H1 (cell line): ENCODE measurements around the gene PLPP4. TPM values are rescaled to one million over a fixed set of nuclear protein-coding genes. Genes with fewer than 3 reads are reported as not detected.

Experiments
- CTCF ChIA-PET: fragments of 300-600 bp; sonication (Branson Sonifier 250); formaldehyde crosslinking; loops from one replicate; lab custom pipeline; 2021; ENCODE audit not compliant: partially characterized antibody; lab: Charles Lee
- POLR2A ChIA-PET: fragments of 300-600 bp; sonication (Branson Sonifier 250); formaldehyde crosslinking; loops from one replicate; lab custom pipeline; 2021; ENCODE audit warnings: inconsistent platforms; ENCODE audit not compliant: partially characterized antibody; lab: Charles Lee
- DNase-seq, 2 experiments: peaks; one replicate each; pipeline versions ENCODE4 v3.0.0 to v3.0.0-alpha.2; 2010 to 2022; ENCODE audit warnings: low spot score in 2 of 2, low read depth in 1 of 2, mixed read lengths in 1 of 2
- FAIRE-seq: peaks from 2 replicates; lab custom pipeline; 2011; peaks lifted over from hg19 to GRCh38; lab: Jason Lieb, UNC
- H2AFZ ChIP-seq: 2 replicates; pipeline ENCODE4 v1.8.1; 2012; ENCODE audit warnings: low read length, inconsistent platforms
- H2AK5ac ChIP-seq: 2 replicates; pipeline ENCODE4 v1.6.1; 2013; ENCODE audit warnings: low read depth, low read length
- H2BK120ac ChIP-seq: replicated peaks from 2 replicates; pipeline ENCODE3; 2013; ENCODE audit warnings: low read depth, low read length, inconsistent platforms
- H2BK12ac ChIP-seq: 2 replicates; pipeline ENCODE4 v1.6.1; 2013; ENCODE audit warnings: low read depth, low read length
- H2BK15ac ChIP-seq: 2 replicates; pipeline ENCODE4 v1.6.1; 2013; ENCODE audit warnings: low read length
- H2BK20ac ChIP-seq: 2 replicates; pipeline ENCODE4 v1.6.1; 2013; ENCODE audit warnings: low read length
- H2BK5ac ChIP-seq: 2 replicates; pipeline ENCODE4 v1.6.1; 2013; ENCODE audit warnings: low read depth, low read length
- H3K14ac ChIP-seq: 2 replicates; pipeline ENCODE4 v1.6.1; 2013; ENCODE audit warnings: inconsistent platforms; ENCODE audit not compliant: insufficient read length
- H3K18ac ChIP-seq: 2 replicates; pipeline ENCODE4 v1.6.1; 2013; ENCODE audit warnings: low read length; ENCODE audit errors: extremely low read depth
- H3K23ac ChIP-seq: 2 replicates; pipeline ENCODE4 v1.6.1; 2013; ENCODE audit warnings: inconsistent platforms; ENCODE audit not compliant: insufficient read length
- H3K23me2 ChIP-seq: 2 replicates; pipeline ENCODE4 v1.6.1; 2013; ENCODE audit warnings: low read depth, low read length
- H3K27ac ChIP-seq: 2 replicates; pipeline ENCODE4 v1.6.1; 2011; ENCODE audit warnings: low read depth, low read length, inconsistent platforms
- H3K27me3 ChIP-seq, 4 experiments: replicated peaks in 1 of 4; 1 replicate in 1 of 4; 2 replicates in 3 of 4; pipeline versions ENCODE4 v1.6.1 to v1.8.1; 2011 to 2013; ENCODE audit warnings: low read length in 3 of 4, mild to moderate bottlenecking in 3 of 4, inconsistent platforms in 2 of 4, mixed read lengths in 2 of 4, moderate library complexity in 1 of 4; ENCODE audit not compliant: control insufficient read depth in 3 of 4, insufficient read depth in 3 of 4; ENCODE audit errors: extremely low read depth in 1 of 4
- H3K36me3 ChIP-seq, 4 experiments: 2 replicates each; pipeline versions ENCODE4 v1.6.1 to v1.8.1; 2011 to 2013; ENCODE audit warnings: mild to moderate bottlenecking in 4 of 4, low read length in 3 of 4, moderate library complexity in 2 of 4, control low read depth in 1 of 4, inconsistent platforms in 1 of 4; ENCODE audit not compliant: insufficient read depth in 4 of 4, control insufficient read depth in 2 of 4
- H3K4ac ChIP-seq: replicated peaks from 2 replicates; pipeline ENCODE3; 2013; ENCODE audit warnings: low read length, low read depth, mixed read lengths, inconsistent platforms; ENCODE audit not compliant: insufficient read length
- H3K4me1 ChIP-seq, 4 experiments: replicated peaks in 1 of 4; 1 replicate in 1 of 4; 2 replicates in 3 of 4; pipeline versions ENCODE4 v1.6.1 to v1.8.1; 2011 to 2013; ENCODE audit warnings: low read length in 3 of 4, inconsistent platforms in 2 of 4, mixed read lengths in 1 of 4; ENCODE audit not compliant: insufficient read depth in 4 of 4, control insufficient read depth in 3 of 4
- H3K4me2 ChIP-seq, 2 experiments: 2 replicates each; pipeline versions ENCODE4 v1.6.1 to v1.8.1; 2011 to 2013; ENCODE audit warnings: low read depth in 2 of 2, low read length in 2 of 2, control low read depth in 1 of 2, inconsistent platforms in 1 of 2, mild to moderate bottlenecking in 1 of 2; ENCODE audit not compliant: insufficient read depth in 1 of 2
- H3K4me3 ChIP-seq, 4 experiments: fragments of 200-600, 300-600 bp in 1 of 4; sonication (generic), shearing (Covaris generic), sonication (Bioruptor Twin) in 1 of 4; 2 replicates each; pipeline versions ENCODE4 v1.5.1 to v1.8.1; 2011 to 2016; ENCODE audit warnings: low read length in 4 of 4, low read depth in 3 of 4, control low read depth in 2 of 4, inconsistent platforms in 2 of 4, mild to moderate bottlenecking in 2 of 4, mixed read lengths in 1 of 4, moderate library complexity in 1 of 4; ENCODE audit not compliant: insufficient read depth in 2 of 4; ENCODE audit errors: extremely low read depth in 1 of 4
- H3K56ac ChIP-seq: replicated peaks from 2 replicates; pipeline ENCODE3; 2013; ENCODE audit warnings: low read depth, mild to moderate bottlenecking, mixed read lengths, low read length, inconsistent platforms; ENCODE audit not compliant: insufficient read length
- H3K79me1 ChIP-seq: 2 replicates; pipeline ENCODE4 v1.6.1; 2013; ENCODE audit warnings: low read depth, low read length, control low read depth
- H3K79me2 ChIP-seq, 2 experiments: 2 replicates each; pipeline versions ENCODE4 v1.6.1 to v1.8.1; 2012 to 2013; ENCODE audit warnings: low read length in 2 of 2, mild to moderate bottlenecking in 2 of 2, inconsistent platforms in 1 of 2; ENCODE audit not compliant: insufficient read depth in 2 of 2, control insufficient read depth in 1 of 2
- H3K9ac ChIP-seq, 4 experiments: replicated peaks in 1 of 4; 1 replicate in 1 of 4; 2 replicates in 3 of 4; pipeline versions ENCODE4 v1.6.1 to v1.8.1; 2011 to 2013; ENCODE audit warnings: low read depth in 3 of 4, low read length in 3 of 4, control low read depth in 2 of 4, mild to moderate bottlenecking in 2 of 4, moderate library complexity in 2 of 4, inconsistent platforms in 1 of 4; ENCODE audit errors: extremely low read depth in 1 of 4
- H3K9me3 ChIP-seq, 2 experiments: 2 replicates each; pipeline versions ENCODE4 v1.6.1 to v1.8.1; 2012 to 2013; ENCODE audit warnings: mild to moderate bottlenecking in 2 of 2, moderate library complexity in 2 of 2, control low read depth in 1 of 2, inconsistent platforms in 1 of 2, low read depth in 1 of 2, low read length in 1 of 2, mixed read lengths in 1 of 2; ENCODE audit not compliant: insufficient read depth in 2 of 2
- H4K20me1 ChIP-seq, 2 experiments: replicated peaks in 1 of 2; 2 replicates each; pipeline versions ENCODE3 to v1.8.1; 2011 to 2013; ENCODE audit warnings: inconsistent platforms in 2 of 2, low read length in 2 of 2, mild to moderate bottlenecking in 1 of 2; ENCODE audit not compliant: insufficient read depth in 2 of 2, control insufficient read depth in 1 of 2
- H4K5ac ChIP-seq: 2 replicates; pipeline ENCODE4 v1.6.1; 2013; ENCODE audit warnings: low read length, low read depth, mixed read lengths, inconsistent platforms; ENCODE audit not compliant: insufficient read length
- H4K8ac ChIP-seq: 2 replicates; pipeline ENCODE4 v1.8.0; 2013; ENCODE audit warnings: mild to moderate bottlenecking, moderate library complexity, low read length, inconsistent platforms; ENCODE audit not compliant: insufficient read depth; ENCODE audit errors: extremely low read depth
- H4K91ac ChIP-seq: replicated peaks from 2 replicates; pipeline ENCODE3; 2013; ENCODE audit warnings: low read length, mixed read lengths, inconsistent platforms; ENCODE audit not compliant: insufficient read length
- FOSL1 ChIP-seq: IDR thresholded peaks from 2 replicates; pipeline ENCODE4 v1.6.1; 2011; ENCODE audit warnings: mild to moderate bottlenecking, low read depth, low read length, moderate library complexity; ENCODE audit not compliant: insufficient read depth
- GABPA ChIP-seq: IDR thresholded peaks from 2 replicates; pipeline ENCODE4 v1.6.1; 2011; ENCODE audit warnings: mild to moderate bottlenecking, low read length, moderate library complexity, borderline replicate concordance; ENCODE audit not compliant: insufficient read depth
- RAD21 ChIP-seq, 2 experiments: IDR thresholded peaks in 1 of 2; conservative IDR thresholded peaks in 1 of 2; 2 replicates each; pipeline ENCODE4 v1.6.1; 2011; ENCODE audit warnings: low read depth in 2 of 2, low read length in 2 of 2, improper control_type of control experiment in 1 of 2, inconsistent platforms in 1 of 2, mild to moderate bottlenecking in 1 of 2, moderate library complexity in 1 of 2
- SIRT6 ChIP-seq: IDR thresholded peaks from one replicate; pipeline ENCODE4 v1.7.1; 2012; ENCODE audit warnings: low read length, inconsistent platforms
- WGBS, 2 experiments: shearing (Covaris generic) in 1 of 2; methylation state at CpG; one replicate each; pipeline versions ENCODE4 v1.1.6 to v1.1.7; 2013 to 2015; ENCODE audit warnings: low lambda C conversion rate in 2 of 2, mixed read lengths in 2 of 2, inconsistent platforms in 1 of 2, low coverage in 1 of 2, missing lambda C conversion rate in 1 of 2; ENCODE audit not compliant: insufficient replicate concordance in 2 of 2, insufficient coverage in 1 of 2, insufficient read length in 1 of 2; ENCODE audit errors: extremely low coverage in 1 of 2, missing lambda C conversion rate in 1 of 2; 5-methylcytosine and 5-hydroxymethylcytosine counted together
- polyA plus RNA-seq, 7 experiments: library from polyadenylated mRNA; depleted of rRNA in 3 of 7; stranded (reverse) in 5 of 7; unstranded in 2 of 7; fragments of >200 nt in 5 of 7; fragments of 200-250 nt in 2 of 7; gene quantifications; 1 replicate in 5 of 7; 2 replicates in 1 of 7; 4 replicates in 1 of 7; pipeline versions ENCODE4 v1.2.1 to v1.2.3, GENCODE V29; 2011 to 2013; ENCODE audit warnings: missing spikeins in 2 of 7, mixed read lengths in 2 of 7
- total RNA-seq: library from RNA; stranded (reverse); fragmentation: NEBNext Ultra II Directional; extraction: Animal tissue kit (Norgen Biotek cat#: 25700); gene quantifications from 2 replicates; pipeline ENCODE4 v1.2.1, GENCODE V29; 2021

Gene PLPP4
- total and polyA plus RNA-seq, 2 of the 8 experiments (the other 6 are each of a cell fraction or from before 2014, with no cell fraction given): 0.30 TPM; not detected in 1

DNA sequence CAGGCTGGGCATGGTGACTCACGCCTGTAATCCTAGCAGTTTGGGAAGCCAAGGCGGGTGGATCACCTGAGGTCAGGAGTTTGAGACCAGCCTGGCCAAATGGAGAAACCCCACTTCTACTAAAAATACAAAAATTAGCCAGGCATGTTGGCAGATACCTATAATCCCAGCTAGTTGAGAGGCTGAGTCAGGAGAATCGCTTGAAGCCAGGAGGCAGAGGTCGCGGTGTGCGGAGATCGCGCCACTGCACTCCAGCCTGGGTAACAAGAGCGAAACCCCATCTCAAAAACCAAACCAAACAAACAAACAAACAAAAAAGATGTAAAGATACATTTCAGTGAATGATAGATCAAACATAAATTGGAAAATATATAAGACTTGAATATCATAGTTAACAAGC, 105.9 kb downstream of the PLPP4 start:
- Histone ChIP-seq H2AK5ac (no peak overlapping the region), H3K4me3 (no peak overlapping the region), H2BK5ac (no peak overlapping the region), H2BK20ac (no peak overlapping the region), H3K79me2 (no peaks in the 10 kb centered on the region), H3K9ac (no peak overlapping the region), H3K27ac (no peak overlapping the region), H3K9me3 (no peaks in the 10 kb centered on the region), H3K4me2 (no peak overlapping the region), H2BK120ac (no peak overlapping the region), H3K79me1 (no peaks in the 10 kb centered on the region), H3K14ac (no peak overlapping the region), H3K18ac (no peak overlapping the region), H3K27me3 (no peaks in the 10 kb centered on the region), H4K20me1 (no peaks in the 10 kb centered on the region), H4K8ac (no peak overlapping the region), H3K23ac (no peak overlapping the region), H4K91ac (no peak overlapping the region), H3K4ac (no peak overlapping the region), H3K36me3 (no peaks in the 10 kb centered on the region), H2BK15ac (no peak overlapping the region), H4K5ac (no peak overlapping the region), H3K56ac (no peak overlapping the region), H2AFZ (no peak overlapping the region), H2BK12ac (no peak overlapping the region), H3K23me2 (no peaks in the 10 kb centered on the region), H3K4me1 (no peaks in the 10 kb centered on the region)
- 93% methylated on average over 9 of the region's 9 CpGs; no CpG with 5 or more reads in 1 of the 2 experiments for WGBS, 2 experiments
- DNase-seq: no peak
- CTCF ChIA-PET: no interaction called here
- no peak for FAIRE-seq
- POLR2A ChIA-PET: no interaction called here
- TF ChIP-seq RAD21 (IDR thresholded peaks at IDR 0.05 in 1 of 2, conservative IDR thresholded peaks at IDR 0.05 in 1 of 2; ENCODE audit: low read depth in 2 of 2, low read length in 2 of 2) (no peak), SIRT6 (no peak), GABPA (no peak), FOSL1 (no peak)
